ENCODE results near the gene SBF2.

- TF ChIP-seq POLR2AphosphoS5 (IDR thresholded peaks at IDR 0.05; ENCODE audit: low read depth, low read length) (no peak), TAF1 (IDR thresholded peaks at IDR 0.05; ENCODE audit: borderline replicate concordance, insufficient read depth, low read length) (no peak), SIN3A (IDR thresholded peaks at IDR 0.05; ENCODE audit: borderline replicate concordance, insufficient read depth, low read length) (no peak), REST (IDR thresholded peaks at IDR 0.05; ENCODE audit: insufficient read depth in 1 of 2, low read depth in 2 of 2, low read length in 2 of 2) (no peak)
Observed at GRCh38 chr11:10261821-10262220, 32.2 kb downstream of the SBF2 start.

Data from PFSK-1 (cell line).